Fibroblast of lung (primary cell): ENCODE measurements around the gene TWF2.

Experiments
- EZH2 ChIP-seq: IDR thresholded peaks from 2 replicates; pipeline ENCODE4 v1.5.1; 2012; ENCODE audit warnings: low read length, control low read depth, mild to moderate bottlenecking; ENCODE audit errors: missing control alignments
- TF ChIP-seq, protein P1 (sequence below), 2 donors: IDR thresholded peaks in 1 of 2; conservative IDR thresholded peaks in 1 of 2; 1 replicate in 1 of 2; 2 replicates in 1 of 2; pipeline ENCODE4 v1.5.1; 2011 to 2012; ENCODE audit warnings: low read length in 2 of 2, control low read depth in 1 of 2, inconsistent platforms in 1 of 2, low read depth in 1 of 2, mild to moderate bottlenecking in 1 of 2

DNA sequence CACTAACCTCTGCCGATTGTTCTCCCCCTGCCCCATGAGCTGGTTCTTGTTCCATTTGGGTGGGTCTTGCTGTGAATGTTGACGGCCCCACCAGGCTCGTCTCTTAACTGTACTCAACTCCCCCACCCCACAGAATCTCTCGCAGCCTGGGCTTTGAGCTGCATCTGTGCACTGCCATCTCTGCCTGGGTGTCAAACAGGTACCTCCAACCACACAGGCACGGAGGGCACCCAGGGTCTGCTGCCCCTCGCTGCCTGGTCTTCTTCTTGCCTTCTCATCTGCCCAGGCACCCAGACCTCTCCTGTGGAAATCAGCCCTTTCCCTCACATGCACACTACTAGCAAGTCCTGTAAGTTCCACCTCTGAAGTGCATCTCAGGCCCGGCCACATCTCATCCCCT is 23.6 kb downstream of the TWF2 start:
- no peak for TF ChIP-seq EZH2
- TF ChIP-seq, protein P1, sequence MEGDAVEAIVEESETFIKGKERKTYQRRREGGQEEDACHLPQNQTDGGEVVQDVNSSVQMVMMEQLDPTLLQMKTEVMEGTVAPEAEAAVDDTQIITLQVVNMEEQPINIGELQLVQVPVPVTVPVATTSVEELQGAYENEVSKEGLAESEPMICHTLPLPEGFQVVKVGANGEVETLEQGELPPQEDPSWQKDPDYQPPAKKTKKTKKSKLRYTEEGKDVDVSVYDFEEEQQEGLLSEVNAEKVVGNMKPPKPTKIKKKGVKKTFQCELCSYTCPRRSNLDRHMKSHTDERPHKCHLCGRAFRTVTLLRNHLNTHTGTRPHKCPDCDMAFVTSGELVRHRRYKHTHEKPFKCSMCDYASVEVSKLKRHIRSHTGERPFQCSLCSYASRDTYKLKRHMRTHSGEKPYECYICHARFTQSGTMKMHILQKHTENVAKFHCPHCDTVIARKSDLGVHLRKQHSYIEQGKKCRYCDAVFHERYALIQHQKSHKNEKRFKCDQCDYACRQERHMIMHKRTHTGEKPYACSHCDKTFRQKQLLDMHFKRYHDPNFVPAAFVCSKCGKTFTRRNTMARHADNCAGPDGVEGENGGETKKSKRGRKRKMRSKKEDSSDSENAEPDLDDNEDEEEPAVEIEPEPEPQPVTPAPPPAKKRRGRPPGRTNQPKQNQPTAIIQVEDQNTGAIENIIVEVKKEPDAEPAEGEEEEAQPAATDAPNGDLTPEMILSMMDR (conservative IDR thresholded peaks at IDR 0.05 in 1 of 2, IDR thresholded peaks at IDR 0.05 in 1 of 2; ENCODE audit: low read depth in 1 of 2, low read length in 2 of 2), result no peak
